Tibial artery (tissue), 4 donors: ENCODE data around the gene GDAP2.

Experiments
- DNase-seq, 2 donors: peaks; one replicate each; pipeline ENCODE4 v3.0.0-alpha.2; 2019
- H3K27ac ChIP-seq, 2 donors: fragments of 200-600 bp; sonication (generic) in 1 of 2; 1 replicate in 1 of 2; 2 replicates in 1 of 2; pipeline ENCODE4 v1.5.1; 2018 to 2019; ENCODE audit warnings: mild to moderate bottlenecking in 1 of 2
- H3K27me3 ChIP-seq, 2 donors: fragments of 200-600 bp; sonication (generic) in 1 of 2; one replicate each; pipeline versions ENCODE4 v1.5.1 to v1.6.0; 2016 to 2019
- H3K36me3 ChIP-seq, 3 donors: fragments of 200-600 bp; sonication (generic) in 2 of 3; one replicate each; pipeline ENCODE4 v1.5.1; 2016 to 2019; ENCODE audit warnings: mild to moderate bottlenecking in 2 of 3
- H3K4me1 ChIP-seq, 4 donors: fragments of 200-600 bp; sonication (generic) in 2 of 4; 1 replicate in 3 of 4; 2 replicates in 1 of 4; pipeline ENCODE4 v1.5.1; 2016 to 2019
- H3K4me3 ChIP-seq, 2 donors: fragments of 200-600 bp; sonication (generic) in 1 of 2; 1 replicate in 1 of 2; 2 replicates in 1 of 2; pipeline ENCODE4 v1.5.1; 2018 to 2019; ENCODE audit warnings: mild to moderate bottlenecking in 2 of 2
- H3K9me3 ChIP-seq, 3 donors: fragments of 200-600 bp; sonication (generic) in 1 of 3; one replicate each; pipeline ENCODE4 v1.5.1; 2016 to 2019
- CTCF ChIP-seq, 2 experiments: fragments of 200-600 bp in 1 of 2; fragments of 450-650 bp in 1 of 2; IDR thresholded peaks; one replicate each; pipeline ENCODE4 v1.5.1; 2017 to 2019; ENCODE audit warnings: antibody characterized with exemption in 2 of 2, mild to moderate bottlenecking in 1 of 2, moderate library complexity in 1 of 2
- intact Hi-C: fragments of 100-400 bp; cut with DNase I; formaldehyde crosslinking; loops from one replicate; pipeline ENCODE4 v1.15.0; 2023; ENCODE audit warnings: low total_unique reads

Gene GDAP2

DNA sequence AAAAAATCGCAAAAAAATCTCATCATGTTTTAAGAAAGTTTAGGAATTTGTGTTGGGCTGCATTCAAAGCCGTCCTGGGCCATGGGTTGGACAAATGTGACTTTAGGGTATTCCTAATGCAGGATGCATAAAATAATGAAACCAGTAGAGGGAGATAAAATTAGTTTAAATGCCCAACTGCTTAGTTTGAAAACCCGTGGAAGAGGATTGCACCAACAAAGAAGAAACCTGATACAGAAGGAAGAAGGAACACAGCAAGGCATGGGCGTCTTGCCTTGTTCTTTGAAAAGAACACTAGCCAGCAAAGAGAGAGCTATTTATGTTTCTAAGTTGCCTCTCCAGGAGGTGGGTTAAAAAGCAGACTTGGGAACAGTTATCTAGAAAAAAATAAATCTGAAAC is 38.1 kb upstream of the GDAP2 start:
- Histone ChIP-seq H3K27ac (no peak overlapping the region), H3K4me1 (peaks cover 0 to 3% (median 0%) of the 10 kb centered on the region in 4 donors)
- no peak for DNase-seq

GRCh38 chr1:117964290-117965038 is 35.0 kb upstream of the GDAP2 start:
- intact Hi-C loops = no loop called here
- no peak overlapping the region for H3K4me3 ChIP-seq
- H3K4me1 ChIP-seq = peaks cover 0 to 3% (median 0%) of the 10 kb centered on the region in 4 donors
- no peaks in the 10 kb centered on the region for H3K27me3 ChIP-seq
- H3K27ac ChIP-seq = no peak overlapping the region
- DNase-seq = no peak
- no peaks in the 10 kb centered on the region for H3K9me3 ChIP-seq
- TF ChIP-seq CTCF (IDR thresholded peaks at IDR 0.05) = no peak
- H3K36me3 ChIP-seq = peaks cover 15 to 42% (median 27%) of the 10 kb centered on the region in 3 donors

More for the DNA sequence above, 38.1 kb upstream of the GDAP2 start:
- intact Hi-C loops = no loop called here
- Histone ChIP-seq H3K4me3 (no peak overlapping the region), H3K9me3 (no peaks in the 10 kb centered on the region), H3K36me3 (peaks cover 0 to 13% (median 4%) of the 10 kb centered on the region in 3 donors), H3K27me3 (no peaks in the 10 kb centered on the region)
- TF ChIP-seq CTCF (IDR thresholded peaks at IDR 0.05) = no peak

- Histone ChIP-seq H3K27me3 (no peaks in the 10 kb centered on the region), H3K4me1 (no peaks in the 10 kb centered on the region), H3K4me3 (no peak overlapping the region), H3K9me3 (no peaks in the 10 kb centered on the region), H3K27ac (no peak overlapping the region), H3K36me3 (peaks cover 58 to 84% (median 73%) of the 10 kb centered on the region in 3 donors)
- DNase-seq = no peak
- intact Hi-C loops = no loop called here
- no peak for TF ChIP-seq CTCF (IDR thresholded peaks at IDR 0.05)
Observed at GRCh38 chr1:117959364-117959763, 29.9 kb upstream of the GDAP2 start.

GRCh38 chr1:117952386-117952785 is 23.0 kb upstream of the GDAP2 start:
- Histone ChIP-seq H3K4me3 (no peak overlapping the region), H3K27me3 (no peaks in the 10 kb centered on the region), H3K9me3 (no peaks in the 10 kb centered on the region), H3K36me3 (peaks cover 76 to 86% (median 80%) of the 10 kb centered on the region in 3 donors), H3K27ac (no peak overlapping the region), H3K4me1 (no peaks in the 10 kb centered on the region)
- intact Hi-C loops = no loop called here
- DNase-seq = no peak
- no peak for TF ChIP-seq CTCF (IDR thresholded peaks at IDR 0.05)

DNA sequence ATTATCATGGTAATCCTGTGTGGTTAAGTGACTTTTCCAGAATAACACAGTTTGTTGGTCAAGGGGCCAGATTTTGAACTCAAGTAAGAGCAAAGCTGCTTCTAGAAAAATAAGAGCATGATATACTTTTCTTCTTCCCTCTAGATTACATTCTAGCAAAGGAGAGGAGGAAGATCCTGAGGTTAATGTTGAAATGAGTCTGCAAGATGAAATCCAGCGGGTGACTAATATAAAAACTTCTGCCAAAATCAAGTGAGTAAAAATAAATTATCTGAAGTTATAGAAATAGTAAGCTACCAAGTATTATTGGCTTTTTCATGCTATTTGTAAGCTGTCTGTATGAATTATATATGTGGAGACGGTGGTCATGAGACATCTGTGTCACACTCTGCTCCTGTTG is 12.9 kb upstream of the GDAP2 start:
- Histone ChIP-seq H3K36me3 (peaks cover 92 to 99% (median 97%) of the 10 kb centered on the region in 3 donors), H3K9me3 (no peaks in the 10 kb centered on the region), H3K27ac (no peak overlapping the region), H3K27me3 (no peaks in the 10 kb centered on the region), H3K4me1 (no peaks in the 10 kb centered on the region), H3K4me3 (no peak overlapping the region)
- intact Hi-C loops = no loop called here
- TF ChIP-seq CTCF (IDR thresholded peaks at IDR 0.05) = no peak
- DNase-seq = no peak
